Measurements from ENCODE around the gene SULT1B1. TPM values are rescaled to one million over a fixed set of nuclear protein-coding genes. Genes with fewer than 3 reads are reported as not detected.

Gene SULT1B1
- total RNA-seq, 1 experiment from 2014 or later, result 0.86 TPM

- H3K27me3 Mint-ChIP-seq (ENCODE audit: insufficient read depth, unreplicated experiment), result no peaks in the 10 kb centered on the region
- DNase-seq, result no peak
- H3K4me3 Mint-ChIP-seq (ENCODE audit: unreplicated experiment), result no peak overlapping the region
- Histone ChIP-seq H3K9me3 (peaks cover 8% of the 10 kb centered on the region), H3K4me1 (peaks cover 10% of the 10 kb centered on the region; the same call in 1 of the 2 replicates), H3K27me3 (replicated peaks; ENCODE audit: control insufficient read depth, insufficient read depth, low read length) (no peaks in the 10 kb centered on the region), H3K36me3 (ENCODE audit: control insufficient read depth, insufficient read depth, low read length) (no peaks in the 10 kb centered on the region), H3K4me3 (ENCODE audit: low read depth, low read length) (no peak overlapping the region)
- CTCF ChIA-PET, result no interaction called here
- POLR2A ChIA-PET, result no interaction called here
- H3K9me3 Mint-ChIP-seq (ENCODE audit: unreplicated experiment), result peaks cover 25% of the 10 kb centered on the region
- BruUV-seq (replicated peaks), result no TSS peak
- intact Hi-C loops (cut with micrococcal nuclease; ENCODE audit: unreplicated experiment), result no loop called here
- H3K36me3 Mint-ChIP-seq (ENCODE audit: insufficient read depth, unreplicated experiment), result no peaks in the 10 kb centered on the region
- H3K4me1 Mint-ChIP-seq (ENCODE audit: low read depth, unreplicated experiment), result peaks cover 22% of the 10 kb centered on the region
- H3K27ac Mint-ChIP-seq (ENCODE audit: unreplicated experiment), result no peak overlapping the region
- no peak for TF ChIP-seq CTCF (IDR thresholded peaks at IDR 0.05; ENCODE audit: insufficient read depth in 1 of 2, low read depth in 1 of 2, low read length in 1 of 2, severe bottlenecking in 1 of 2, unreplicated experiment in 1 of 2)
These were observed 10.6 kb downstream of the SULT1B1 start for GRCh38 chr4:69749771-69750170.

GRCh38 chr4:69748173-69748572 lies 12.2 kb downstream of the SULT1B1 start:
- no peak overlapping the region for H3K4me3 ChIP-seq (ENCODE audit: low read depth, low read length)
- H3K4me1 ChIP-seq, result peaks cover 3% of the 10 kb centered on the region; the same call in 1 of the 2 replicates
- no peak for TF ChIP-seq CTCF (IDR thresholded peaks at IDR 0.05; ENCODE audit: insufficient read depth in 1 of 2, low read depth in 1 of 2, low read length in 1 of 2, severe bottlenecking in 1 of 2, unreplicated experiment in 1 of 2)
- CTCF ChIA-PET, result no interaction called here
- POLR2A ChIA-PET, result no interaction called here
- Mint-ChIP-seq H3K27me3 (ENCODE audit: insufficient read depth, unreplicated experiment) (no peaks in the 10 kb centered on the region), H3K4me3 (ENCODE audit: unreplicated experiment) (no peak overlapping the region), H3K27ac (ENCODE audit: unreplicated experiment) (no peak overlapping the region), H3K36me3 (ENCODE audit: insufficient read depth, unreplicated experiment) (no peaks in the 10 kb centered on the region), H3K9me3 (ENCODE audit: unreplicated experiment) (peaks cover 23% of the 10 kb centered on the region), H3K4me1 (ENCODE audit: low read depth, unreplicated experiment) (peaks cover 14% of the 10 kb centered on the region)
- no peaks in the 10 kb centered on the region for H3K27me3 ChIP-seq (replicated peaks; ENCODE audit: control insufficient read depth, insufficient read depth, low read length)
- H3K36me3 ChIP-seq (ENCODE audit: control insufficient read depth, insufficient read depth, low read length), result no peaks in the 10 kb centered on the region
- BruUV-seq (replicated peaks), result no TSS peak
- DNase-seq, result no peak
- H3K9me3 ChIP-seq, result peaks cover 6% of the 10 kb centered on the region
- intact Hi-C loops (cut with micrococcal nuclease; ENCODE audit: unreplicated experiment), result no loop called here

- Mint-ChIP-seq H3K4me1 (ENCODE audit: low read depth, unreplicated experiment) (peaks cover 9% of the 10 kb centered on the region), H3K27me3 (ENCODE audit: insufficient read depth, unreplicated experiment) (no peaks in the 10 kb centered on the region), H3K4me3 (ENCODE audit: unreplicated experiment) (no peak overlapping the region), H3K9me3 (ENCODE audit: unreplicated experiment) (peaks cover 17% of the 10 kb centered on the region), H3K36me3 (ENCODE audit: insufficient read depth, unreplicated experiment) (no peaks in the 10 kb centered on the region), H3K27ac (ENCODE audit: unreplicated experiment) (no peak overlapping the region)
- Histone ChIP-seq H3K4me3 (ENCODE audit: low read depth, low read length) (no peak overlapping the region), H3K27me3 (replicated peaks; ENCODE audit: control insufficient read depth, insufficient read depth, low read length) (no peaks in the 10 kb centered on the region), H3K4me1 (peaks cover 3% of the 10 kb centered on the region; the same call in 1 of the 2 replicates), H3K9me3 (peaks cover 10% of the 10 kb centered on the region; the same call in 1 of the 2 replicates), H3K36me3 (ENCODE audit: control insufficient read depth, insufficient read depth, low read length) (no peaks in the 10 kb centered on the region)
- BruUV-seq (replicated peaks), result no TSS peak
- no peak for DNase-seq
- TF ChIP-seq CTCF (IDR thresholded peaks at IDR 0.05; ENCODE audit: insufficient read depth in 1 of 2, low read depth in 1 of 2, low read length in 1 of 2, severe bottlenecking in 1 of 2, unreplicated experiment in 1 of 2), result no peak
- intact Hi-C loops (cut with micrococcal nuclease; ENCODE audit: unreplicated experiment), result no loop called here
- CTCF ChIA-PET, result no interaction called here
- POLR2A ChIA-PET, result interaction anchor here (0.6 kb wide), 1 partner anchor 116 kb away, joined by 4 read pairs; no protein-coding TSS in a partner anchor
These were observed 16.3 kb downstream of the SULT1B1 start for GRCh38 chr4:69744157-69744478.
